Cardiac muscle cell (in vitro differentiated cells and primary cell): ENCODE results near the gene TRAP1. TPM values are rescaled to one million over a fixed set of nuclear protein-coding genes. Genes with fewer than 3 reads are reported as not detected.

Experiments used
- DNase-seq, 2 donors: peaks; one replicate each; pipeline versions ENCODE4 v3.0.0 to v3.0.0-alpha.2; 2010 to 2017; ENCODE audit warnings: low read depth in 1 of 2, low spot score in 1 of 2
- H3K27ac ChIP-seq: fragments of 200-600 bp; sonication (generic); 2 replicates; pipeline ENCODE4 v1.5.1; 2016
- H3K27me3 ChIP-seq: fragments of 200-600 bp; sonication (generic); 2 replicates; pipeline ENCODE4 v1.6.0; 2016; ENCODE audit warnings: control low read depth
- H3K36me3 ChIP-seq: fragments of 200-600 bp; sonication (generic); 2 replicates; pipeline ENCODE4 v1.5.1; 2016; ENCODE audit warnings: control low read depth
- H3K4me1 ChIP-seq: fragments of 200-600 bp; sonication (generic); 2 replicates; pipeline ENCODE4 v1.8.1; 2017; ENCODE audit warnings: low read depth, mild to moderate bottlenecking, mixed run types
- H3K4me3 ChIP-seq: fragments of 200-600 bp; sonication (generic); 2 replicates; pipeline ENCODE4 v1.5.1; 2016; ENCODE audit warnings: mild to moderate bottlenecking
- H3K9me3 ChIP-seq: fragments of 200-600 bp; sonication (generic); 2 replicates; pipeline ENCODE4 v1.5.1; 2017; ENCODE audit warnings: low read depth, mild to moderate bottlenecking, control low read depth
- polyA plus RNA-seq: library from polyadenylated mRNA; unstranded; fragments of >200 nt; fragmentation: Nextera tagmentation; extraction: Ambion mirVana; gene quantifications from 2 replicates; pipeline ENCODE4 v1.2.1, GENCODE V29; 2016
- total RNA-seq: library from RNA; depleted of rRNA; stranded (reverse); fragments of >200 nt; gene quantifications from 2 replicates; pipeline ENCODE4 v1.2.3, GENCODE V29; 2016
- TF ChIP-seq, protein P1 (sequence below): IDR thresholded peaks from 2 replicates; pipeline ENCODE4 v1.5.1; 2012; ENCODE audit warnings: low read depth, mild to moderate bottlenecking, low read length

Gene TRAP1
- total and polyA plus RNA-seq, 2 experiments from 2014 or later = 157 to 164 TPM

- Histone ChIP-seq H3K36me3 (peaks cover 58% of the 10 kb centered on the region), H3K4me3 (no peak overlapping the region), H3K27ac (no peak overlapping the region), H3K4me1 (no peaks in the 10 kb centered on the region), H3K9me3 (no peaks in the 10 kb centered on the region), H3K27me3 (no peaks in the 10 kb centered on the region)
- TF ChIP-seq, protein P1, sequence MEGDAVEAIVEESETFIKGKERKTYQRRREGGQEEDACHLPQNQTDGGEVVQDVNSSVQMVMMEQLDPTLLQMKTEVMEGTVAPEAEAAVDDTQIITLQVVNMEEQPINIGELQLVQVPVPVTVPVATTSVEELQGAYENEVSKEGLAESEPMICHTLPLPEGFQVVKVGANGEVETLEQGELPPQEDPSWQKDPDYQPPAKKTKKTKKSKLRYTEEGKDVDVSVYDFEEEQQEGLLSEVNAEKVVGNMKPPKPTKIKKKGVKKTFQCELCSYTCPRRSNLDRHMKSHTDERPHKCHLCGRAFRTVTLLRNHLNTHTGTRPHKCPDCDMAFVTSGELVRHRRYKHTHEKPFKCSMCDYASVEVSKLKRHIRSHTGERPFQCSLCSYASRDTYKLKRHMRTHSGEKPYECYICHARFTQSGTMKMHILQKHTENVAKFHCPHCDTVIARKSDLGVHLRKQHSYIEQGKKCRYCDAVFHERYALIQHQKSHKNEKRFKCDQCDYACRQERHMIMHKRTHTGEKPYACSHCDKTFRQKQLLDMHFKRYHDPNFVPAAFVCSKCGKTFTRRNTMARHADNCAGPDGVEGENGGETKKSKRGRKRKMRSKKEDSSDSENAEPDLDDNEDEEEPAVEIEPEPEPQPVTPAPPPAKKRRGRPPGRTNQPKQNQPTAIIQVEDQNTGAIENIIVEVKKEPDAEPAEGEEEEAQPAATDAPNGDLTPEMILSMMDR = no peak
- DNase-seq = no peak
Observed at GRCh38 chr16:3744018-3744417, 26.7 kb upstream of the TRAP1 start.

- TF ChIP-seq, protein P1 = no peak
- no peak overlapping the region for H3K4me3 ChIP-seq
- no peaks in the 10 kb centered on the region for H3K9me3 ChIP-seq
- H3K36me3 ChIP-seq = peaks cover 62% of the 10 kb centered on the region
- DNase-seq = no peak
- H3K4me1 ChIP-seq = no peaks in the 10 kb centered on the region
- H3K27ac ChIP-seq = no peak overlapping the region
- no peaks in the 10 kb centered on the region for H3K27me3 ChIP-seq
Observed at GRCh38 chr16:3740934-3741333, 23.6 kb upstream of the TRAP1 start.

DNA sequence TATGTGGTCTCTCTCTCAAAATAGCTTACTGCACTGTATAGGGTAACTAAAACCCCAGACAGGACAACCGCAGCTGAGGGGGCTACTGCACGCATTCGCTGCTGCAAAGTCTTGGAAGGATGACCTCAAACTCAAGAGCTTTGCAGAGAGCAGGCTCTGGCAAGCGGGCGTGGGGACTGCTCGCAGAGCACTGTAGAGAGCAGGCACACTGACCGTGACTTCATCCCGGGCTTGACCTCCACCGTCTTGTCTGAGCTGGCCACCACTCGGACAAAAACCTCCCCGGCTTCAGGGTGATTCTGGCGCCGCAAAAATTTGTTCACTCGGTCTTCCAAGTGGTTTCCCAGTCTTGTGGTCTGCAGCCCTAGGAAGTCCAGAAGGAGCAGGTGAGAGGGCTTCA is 22.9 kb upstream of the TRAP1 start:
- TF ChIP-seq, protein P1 = no peak
- Histone ChIP-seq H3K9me3 (no peaks in the 10 kb centered on the region), H3K4me3 (no peak overlapping the region), H3K27ac (no peak overlapping the region), H3K27me3 (no peaks in the 10 kb centered on the region), H3K4me1 (no peaks in the 10 kb centered on the region), H3K36me3 (peaks cover 69% of the 10 kb centered on the region)
- no peak for DNase-seq

- no peak overlapping the region for H3K4me3 ChIP-seq
- TF ChIP-seq, protein P1 = no peak
- H3K27me3 ChIP-seq = no peaks in the 10 kb centered on the region
- no peaks in the 10 kb centered on the region for H3K9me3 ChIP-seq
- H3K36me3 ChIP-seq = peaks cover 72% of the 10 kb centered on the region
- H3K27ac ChIP-seq = no peak overlapping the region
- no peak for DNase-seq
- no peaks in the 10 kb centered on the region for H3K4me1 ChIP-seq
Observed at GRCh38 chr16:3739636-3740035, 22.3 kb upstream of the TRAP1 start.

- no peak overlapping the region for H3K4me3 ChIP-seq
- H3K9me3 ChIP-seq = no peaks in the 10 kb centered on the region
- H3K36me3 ChIP-seq = peaks cover 72% of the 10 kb centered on the region
- no peaks in the 10 kb centered on the region for H3K4me1 ChIP-seq
- TF ChIP-seq, protein P1 = no peak
- no peak for DNase-seq
- H3K27ac ChIP-seq = no peak overlapping the region
- H3K27me3 ChIP-seq = no peaks in the 10 kb centered on the region
Observed at GRCh38 chr16:3738541-3738940, 21.2 kb upstream of the TRAP1 start.

DNA sequence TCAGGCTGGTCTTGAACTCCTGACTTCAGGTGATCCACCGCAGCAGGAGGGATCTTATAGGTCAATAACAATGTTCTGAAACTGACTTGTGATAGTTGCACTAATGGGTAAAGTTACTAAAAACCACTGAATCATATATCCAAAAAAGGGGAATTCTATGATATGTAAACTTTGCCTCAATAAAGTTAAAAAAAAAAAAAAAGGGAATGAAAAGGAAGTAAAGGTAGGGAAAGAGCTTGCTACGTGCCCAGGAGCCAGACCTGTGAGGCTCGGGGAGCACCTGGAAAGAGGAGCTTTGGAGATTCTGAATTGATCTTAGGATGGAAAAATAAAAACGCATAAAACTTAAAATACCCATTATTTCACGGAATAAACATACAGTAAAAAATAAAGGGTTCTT is 20.8 kb upstream of the TRAP1 start:
- H3K4me3 ChIP-seq = no peak overlapping the region
- H3K27ac ChIP-seq = no peak overlapping the region
- no peaks in the 10 kb centered on the region for H3K9me3 ChIP-seq
- H3K36me3 ChIP-seq = peaks cover 69% of the 10 kb centered on the region
- H3K27me3 ChIP-seq = no peaks in the 10 kb centered on the region
- no peaks in the 10 kb centered on the region for H3K4me1 ChIP-seq
- TF ChIP-seq, protein P1 = no peak
- DNase-seq = no peak
